Measurements from ENCODE around the gene PRMT1. TPM values are rescaled to one million over a fixed set of nuclear protein-coding genes. Genes with fewer than 3 reads are reported as not detected.

Gene PRMT1
- total RNA-seq, 1 experiment from 2014 or later: 505 TPM

GRCh38 chr19:49699364-49699763 is 22.3 kb downstream of the PRMT1 start:
- Mint-ChIP-seq H3K4me1 (no peaks in the 10 kb centered on the region), H3K27me3 (ENCODE audit: low read depth) (no peaks in the 10 kb centered on the region; the same call in 1 of the 2 replicates), H3K36me3 (ENCODE audit: insufficient read depth in 1 of 3, low read depth in 3 of 3) (peaks cover 16 to 36% (median 30%) of the 10 kb centered on the region in 3 experiments), H3K9me3 (no peaks in the 10 kb centered on the region), H3K4me3 (peak overlapping the region in 1 of 2 experiments; percentile 66; a peak in 1 of 5 replicates), H3K27ac (no peak overlapping the region; a peak in 1 of 7 replicates)
- no peak overlapping the region for H3K27ac ChIP-seq (ENCODE audit: insufficient read length, low read depth, low read length)
- no peaks in the 10 kb centered on the region for H3K9me3 ChIP-seq (ENCODE audit: control insufficient read depth, low read depth, low read length)
- H2BK120ac ChIP-seq (ENCODE audit: low read depth, low read length, poor library complexity, severe bottlenecking): no peak overlapping the region
- H3K79me2 ChIP-seq (ENCODE audit: insufficient read depth, low read length): no peaks in the 10 kb centered on the region
- no peak overlapping the region for H2BK20ac ChIP-seq (ENCODE audit: low read depth, low read length, poor library complexity, severe bottlenecking)
- H4K91ac ChIP-seq (ENCODE audit: insufficient read length, low read depth, low read length): no peak overlapping the region
- no peaks in the 10 kb centered on the region for H3K79me1 ChIP-seq (ENCODE audit: insufficient read depth, low read depth, low read length, poor library complexity, severe bottlenecking)
- H2AFZ ChIP-seq (ENCODE audit: low read length): no peak overlapping the region
- H2BK5ac ChIP-seq (ENCODE audit: insufficient read length, low read length): no peak overlapping the region
- H3K4ac ChIP-seq (ENCODE audit: low read depth, low read length): no peak overlapping the region
- no peak overlapping the region for H3T11ph ChIP-seq (ENCODE audit: low read length)
- no peak for DNase-seq
- no peak overlapping the region for H3K18ac ChIP-seq (ENCODE audit: insufficient read length, low read depth, low read length)
- H3K23me2 ChIP-seq (ENCODE audit: insufficient read length, low read depth, low read length, poor library complexity, severe bottlenecking): no peaks in the 10 kb centered on the region
- no peak for TF ChIP-seq CTCF (conservative IDR thresholded peaks at IDR 0.05)
- no peak overlapping the region for H4K8ac ChIP-seq (replicated peaks; ENCODE audit: insufficient read length, low read depth, low read length)
- no peaks in the 10 kb centered on the region for H3K4me1 ChIP-seq (ENCODE audit: insufficient read depth, low read length)
- H2AK5ac ChIP-seq (ENCODE audit: insufficient read length, low read length): no peak overlapping the region
- H3K14ac ChIP-seq (ENCODE audit: insufficient read depth, low read length): no peak overlapping the region
- no peaks in the 10 kb centered on the region for H3K27me3 ChIP-seq (ENCODE audit: insufficient read depth, low read length)
- H4K20me1 ChIP-seq (ENCODE audit: control insufficient read depth, insufficient read depth, insufficient read length): no peaks in the 10 kb centered on the region
- H2BK15ac ChIP-seq (ENCODE audit: low read depth, low read length): no peak overlapping the region
- WGBS (ENCODE audit: extremely low coverage, insufficient read length, low lambda C conversion rate): no CpG with 5 or more reads among the region's 5 CpGs
- no peak overlapping the region for H2BK12ac ChIP-seq (ENCODE audit: insufficient read length, low read depth, low read length)
- H3K4me2 ChIP-seq (ENCODE audit: insufficient read depth, insufficient read length, low read length): no peak overlapping the region
- no peak overlapping the region for H4K5ac ChIP-seq (ENCODE audit: insufficient read length, low read depth, low read length)
- no peak overlapping the region for H3K9ac ChIP-seq (ENCODE audit: extremely low read depth, insufficient read length, low read length)
- H3K23ac ChIP-seq (ENCODE audit: insufficient read length, low read depth, low read length): no peak overlapping the region
- no peak overlapping the region for H3K56ac ChIP-seq (ENCODE audit: insufficient read length, low read depth, low read length)

Data from H9 (cell line).